RWPE2 (cell line): ENCODE measurements around the gene GLRA3.
"Not testable (repeated sequence)": the region's sequence is repeated elsewhere in the genome, so short reads cannot be mapped to it uniquely, and the experiment has no call there.

ENCODE experiments used
- ATAC-seq: fragments of 200-7000 bp; cut with Tn5 transposase; 3 replicates; pipeline ENCODE4 v1.9.1; 2021; ENCODE audit warnings: low read depth
- DNase-seq: peaks from one replicate; pipeline ENCODE4 v3.0.0-alpha.2; 2020; ENCODE audit warnings: low spot score
- H3K27ac ChIP-seq: fragments of 450-650 bp; 2 replicates; pipeline ENCODE4 v1.5.1; 2017; ENCODE audit warnings: mild to moderate bottlenecking; ENCODE audit not compliant: poor library complexity, severe bottlenecking
- H3K27me3 ChIP-seq: fragments of 250-450 bp; sonication (Bioruptor Pico); 2 replicates; pipeline ENCODE4 v1.5.1; 2021; ENCODE audit warnings: mild to moderate bottlenecking, moderate library complexity; ENCODE audit not compliant: insufficient read depth, poor library complexity, severe bottlenecking
- H3K36me3 ChIP-seq: fragments of 250-450 bp; sonication (Bioruptor Pico); 2 replicates; pipeline ENCODE4 v1.5.1; 2020; ENCODE audit warnings: low read depth, mild to moderate bottlenecking, moderate library complexity
- H3K4me1 ChIP-seq: fragments of 250-450 bp; sonication (Bioruptor Pico); 2 replicates; pipeline ENCODE4 v1.5.1; 2021; ENCODE audit warnings: mild to moderate bottlenecking, moderate library complexity; ENCODE audit not compliant: insufficient read depth, poor library complexity, severe bottlenecking
- H3K4me3 ChIP-seq: fragments of 250-450 bp; sonication (Bioruptor Pico); 2 replicates; pipeline ENCODE4 v1.5.1; 2021; ENCODE audit warnings: mild to moderate bottlenecking, moderate library complexity; ENCODE audit not compliant: severe bottlenecking
- H3K9me3 ChIP-seq: fragments of 250-450 bp; sonication (Bioruptor Pico); 2 replicates; pipeline ENCODE4 v1.5.1; 2021; ENCODE audit warnings: mild to moderate bottlenecking, moderate library complexity; ENCODE audit not compliant: severe bottlenecking
- CTCF ChIP-seq: fragments of 450-650 bp; IDR thresholded peaks from one replicate; pipeline ENCODE4 v1.5.1; 2017; ENCODE audit warnings: mild to moderate bottlenecking, moderate library complexity; ENCODE audit not compliant: poor library complexity, severe bottlenecking

GLRA3 gene

GRCh38 chr4:174696657-174697056, 132.4 kb downstream of the GLRA3 start:
- no peak for TF ChIP-seq CTCF
- Histone ChIP-seq H3K4me3 (no peak overlapping the region), H3K36me3 (no peaks in the 10 kb centered on the region), H3K9me3 (no peaks in the 10 kb centered on the region), H3K27me3 (peaks cover 5% of the 10 kb centered on the region), H3K27ac (no peak overlapping the region), H3K4me1 (no peaks in the 10 kb centered on the region)
- ATAC-seq (no peak), DNase-seq (no peak)

GRCh38 chr4:174691876-174692275, 137.2 kb downstream of the GLRA3 start:
- H3K4me1 ChIP-seq, H3K36me3 ChIP-seq, H3K27ac ChIP-seq, H3K4me3 ChIP-seq, ATAC-seq, H3K27me3 ChIP-seq, H3K9me3 ChIP-seq, DNase-seq: not testable (repeated sequence)

GRCh38 chr4:174690665-174691064, 138.4 kb downstream of the GLRA3 start:
- H3K9me3 ChIP-seq = peaks cover 3% of the 10 kb centered on the region
- H3K36me3 ChIP-seq = no peaks in the 10 kb centered on the region
- DNase-seq = no peak
- no peaks in the 10 kb centered on the region for H3K4me1 ChIP-seq
- no peak for TF ChIP-seq CTCF
- no peaks in the 10 kb centered on the region for H3K27me3 ChIP-seq
- H3K4me3 ChIP-seq = no peak overlapping the region
- no peak overlapping the region for H3K27ac ChIP-seq
- no peak for ATAC-seq

- peaks cover 3% of the 10 kb centered on the region for H3K9me3 ChIP-seq
- H3K4me1 ChIP-seq = no peaks in the 10 kb centered on the region
- DNase-seq = no peak
- no peak for TF ChIP-seq CTCF
- H3K27me3 ChIP-seq = no peaks in the 10 kb centered on the region
- ATAC-seq = no peak
- H3K4me3 ChIP-seq = no peak overlapping the region
- no peaks in the 10 kb centered on the region for H3K36me3 ChIP-seq
- H3K27ac ChIP-seq = no peak overlapping the region
Observed at GRCh38 chr4:174689618-174690017, 139.4 kb downstream of the GLRA3 start.

- ATAC-seq (no peak), DNase-seq (no peak)
- Histone ChIP-seq H3K4me1 (no peaks in the 10 kb centered on the region), H3K4me3 (no peak overlapping the region), H3K9me3 (peaks cover 3% of the 10 kb centered on the region), H3K27me3 (no peaks in the 10 kb centered on the region), H3K27ac (no peak overlapping the region), H3K36me3 (no peaks in the 10 kb centered on the region)
- no peak for TF ChIP-seq CTCF
Observed at GRCh38 chr4:174686826-174687225, 142.2 kb downstream of the GLRA3 start.
